Myometrial cell (primary cell): ENCODE results near the gene BLOC1S5. TPM values are rescaled to one million over a fixed set of nuclear protein-coding genes. Genes with fewer than 3 reads are reported as not detected.

ENCODE experiments used
- total RNA-seq: library from RNA; depleted of rRNA; stranded (reverse); fragments of >200 nt; gene quantifications from 2 replicates; pipeline ENCODE4 v1.2.3, GENCODE V29; 2015

BLOC1S5 gene, protein sequence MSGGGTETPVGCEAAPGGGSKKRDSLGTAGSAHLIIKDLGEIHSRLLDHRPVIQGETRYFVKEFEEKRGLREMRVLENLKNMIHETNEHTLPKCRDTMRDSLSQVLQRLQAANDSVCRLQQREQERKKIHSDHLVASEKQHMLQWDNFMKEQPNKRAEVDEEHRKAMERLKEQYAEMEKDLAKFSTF
- total RNA-seq: 13.3 and 15.8 TPM in 2 replicates

DNA sequence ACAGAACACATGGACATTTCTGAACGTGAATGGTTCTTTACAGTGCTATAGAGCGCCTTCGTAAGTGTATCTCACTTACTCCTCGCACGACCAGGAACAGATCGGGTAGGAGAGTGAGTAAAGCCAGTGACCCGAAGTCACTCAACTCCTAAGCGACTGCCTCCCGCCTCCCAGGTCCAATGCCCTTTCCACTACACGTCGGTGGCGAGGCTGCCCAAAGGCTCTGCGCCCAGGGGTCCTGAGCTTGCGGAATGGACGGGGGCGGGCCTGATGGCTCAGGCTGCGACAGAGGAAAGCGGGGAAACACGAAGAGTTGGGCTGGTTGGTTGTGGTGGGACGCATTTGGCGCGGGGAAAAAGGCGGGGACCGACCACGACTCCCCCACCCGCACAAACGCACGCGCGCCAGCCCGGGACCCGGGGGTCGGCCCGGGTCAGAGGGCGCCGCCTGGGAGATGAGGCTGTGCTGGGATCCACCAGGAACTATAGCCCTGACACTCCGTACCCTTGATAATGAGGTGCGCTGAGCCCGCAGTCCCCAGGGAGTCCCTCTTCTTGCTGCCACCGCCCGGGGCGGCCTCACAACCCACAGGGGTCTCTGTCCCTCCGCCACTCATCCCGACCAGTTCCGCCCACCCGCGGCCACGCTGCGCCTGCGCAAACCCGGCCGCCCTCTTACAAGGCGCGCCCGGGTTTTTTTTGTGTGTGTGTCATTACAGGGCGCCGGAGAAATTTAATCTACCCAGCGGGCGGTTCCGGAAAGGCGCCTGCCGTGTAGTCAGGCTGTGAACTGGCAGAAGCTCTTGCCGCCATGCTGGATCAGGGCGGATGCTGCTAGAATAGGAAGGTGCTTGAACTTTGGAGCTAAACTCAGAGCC, at the start of gene BLOC1S5:
BLOC1S5 (minus strand) TSS at position 629 of the 877 bp plus-strand sequence; CDS start at position 616, 13 bp downstream.

DNA sequence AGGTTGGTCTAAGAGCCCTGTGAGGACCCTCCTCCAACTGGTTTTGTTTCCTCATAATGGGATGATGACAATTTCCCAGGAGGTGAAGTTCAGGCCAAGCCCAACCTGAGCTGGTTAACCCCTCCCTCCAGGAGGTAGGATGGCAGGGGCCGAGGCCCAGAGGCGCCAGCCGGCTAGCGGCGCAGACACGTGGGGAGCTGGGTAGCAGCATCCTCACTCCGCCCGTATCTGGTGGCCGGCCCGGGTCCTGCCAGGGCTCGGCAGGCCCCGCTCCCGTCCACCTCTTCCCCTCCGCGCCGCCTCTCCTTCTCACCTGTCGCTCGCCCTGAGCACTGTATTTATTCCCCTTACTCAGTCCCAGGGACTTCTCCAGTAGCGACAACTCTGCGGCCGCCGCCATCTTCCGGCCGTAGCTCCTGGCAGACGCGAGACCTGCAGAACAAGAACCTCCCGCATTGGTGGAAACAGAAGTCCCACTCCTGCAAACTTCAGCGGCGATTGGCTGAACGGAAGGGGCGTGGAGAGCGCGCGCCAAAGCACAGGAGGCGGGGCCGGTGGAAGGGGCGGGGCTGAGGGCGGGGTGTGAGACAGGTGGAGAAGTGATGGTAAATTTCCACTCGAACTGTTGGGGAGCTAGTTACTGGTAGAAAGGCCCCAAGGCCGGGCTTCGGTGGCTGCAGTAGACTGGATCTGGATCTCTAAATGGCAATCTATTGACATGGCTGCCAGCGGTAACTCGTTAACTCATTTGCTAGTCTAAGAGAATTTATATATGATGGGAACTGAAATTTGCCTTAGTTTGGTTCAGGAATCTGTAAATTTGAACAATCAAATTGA, 38.2 kb upstream of the BLOC1S5 start, which contains the start of gene EEF1E1:
EEF1E1 (minus strand) TSS at position 427 of the 837 bp plus-strand sequence; CDS start at position 400, 27 bp downstream.

Other genes with a start within 250 kb of the BLOC1S5 start
- 503 and 522 TPM in 2 replicates for gene TXNDC5, start 153.6 kb downstream of the BLOC1S5 start, total RNA-seq
- gene EEF1E1, start 38.2 kb upstream of the BLOC1S5 start, total RNA-seq: 35.2 and 58.8 TPM in 2 replicates